H4 (cell line): Measurements from ENCODE around the gene KRT13. TPM values are rescaled to one million over a fixed set of nuclear protein-coding genes. Genes with fewer than 3 reads are reported as not detected.
"Not testable (repeated sequence)": the region's sequence is repeated elsewhere in the genome, so short reads cannot be mapped to it uniquely, and the experiment has no call there.

ENCODE experiments used
- DNase-seq: peaks from one replicate; pipeline ENCODE4 v3.0.0-alpha.2; 2015; ENCODE audit warnings: low spot score
- total RNA-seq: library from RNA; depleted of rRNA; stranded (reverse); fragments of >200 nt; shearing (Covaris generic); gene quantifications from 2 replicates; pipeline ENCODE4 v1.2.3, GENCODE V29; 2014; rRNA removed

Gene KRT13
- not detected in 2 replicates for total RNA-seq

DNA sequence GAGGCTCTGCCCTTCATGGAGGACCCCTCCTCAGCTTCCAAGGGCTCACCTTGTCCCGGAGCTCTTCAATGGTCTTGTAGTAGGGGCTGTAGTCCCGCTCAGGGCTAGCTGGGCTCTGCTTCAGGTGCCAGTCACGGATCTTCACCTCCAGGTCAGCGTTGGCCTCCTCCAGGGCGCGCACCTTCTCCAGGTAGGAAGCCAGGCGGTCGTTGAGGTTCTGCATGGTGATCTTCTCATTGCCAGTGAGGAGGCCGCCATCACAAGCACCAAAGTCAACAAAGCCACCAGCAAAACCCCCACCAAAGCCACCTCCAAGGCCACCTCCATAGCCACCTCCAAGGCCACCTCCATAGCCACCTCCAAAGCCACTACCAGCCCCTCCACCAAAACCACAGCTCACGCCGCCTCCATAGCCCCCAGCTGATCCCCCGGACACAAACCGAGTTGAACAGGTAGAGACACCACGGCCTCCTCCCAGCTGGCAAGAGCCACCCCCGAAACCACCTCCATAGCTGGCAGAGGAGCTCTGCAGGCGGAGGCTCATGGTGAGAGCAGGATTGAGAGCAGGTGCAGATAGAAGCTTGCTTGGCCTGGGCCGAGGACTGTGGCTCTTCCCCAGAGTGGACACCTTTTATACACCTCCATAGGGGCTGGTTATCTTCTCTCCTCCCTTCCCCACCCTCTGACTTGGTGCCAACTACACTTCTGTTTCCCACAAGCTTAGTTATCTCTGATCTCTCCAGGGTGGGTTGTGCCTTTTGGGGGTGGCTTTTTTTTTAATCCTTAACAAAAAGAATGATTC lies at the start of gene KRT13:
Gene KRT13 (minus strand): TSS at position 606 of the 802 bp plus-strand sequence. CDS start 62 bp downstream, at position 544.
- DNase-seq: no peak

DNA sequence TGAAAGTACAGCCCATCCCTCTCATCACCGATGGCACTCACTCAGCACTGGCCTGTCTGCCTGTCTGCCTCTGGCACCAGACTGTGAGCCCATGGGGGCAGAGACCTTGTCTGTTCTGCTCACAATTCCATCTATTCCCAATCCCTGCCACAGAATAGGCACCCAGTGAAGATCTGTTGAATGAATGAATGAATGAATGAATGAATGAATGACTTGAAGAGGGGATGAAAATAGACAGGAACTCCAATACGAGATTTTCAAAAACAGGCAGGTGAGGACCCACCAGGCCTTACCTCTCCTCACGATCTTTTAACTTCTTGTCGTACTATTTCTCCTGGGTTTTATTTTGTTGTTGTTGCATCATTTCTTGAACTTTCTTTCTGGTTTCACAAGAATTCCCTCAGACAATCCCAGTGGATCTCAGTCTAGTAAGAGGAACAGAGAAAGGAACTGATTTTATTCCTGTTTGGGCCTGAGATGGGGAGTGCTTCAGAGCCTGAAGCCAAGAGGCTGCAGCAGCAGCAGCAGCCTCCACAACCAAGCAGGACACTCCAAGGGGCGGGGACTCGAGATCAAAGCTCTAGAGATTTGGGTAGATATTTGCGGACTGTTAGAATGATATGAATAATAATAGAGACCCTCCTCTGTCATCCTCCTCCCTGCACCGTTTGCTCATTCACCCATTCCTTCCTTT lies 48.7 kb upstream of the KRT13 start:
- DNase-seq: no peak

- no peak for DNase-seq
These were observed 47.8 kb upstream of the KRT13 start for GRCh38 chr17:41553176-41553575.

DNA sequence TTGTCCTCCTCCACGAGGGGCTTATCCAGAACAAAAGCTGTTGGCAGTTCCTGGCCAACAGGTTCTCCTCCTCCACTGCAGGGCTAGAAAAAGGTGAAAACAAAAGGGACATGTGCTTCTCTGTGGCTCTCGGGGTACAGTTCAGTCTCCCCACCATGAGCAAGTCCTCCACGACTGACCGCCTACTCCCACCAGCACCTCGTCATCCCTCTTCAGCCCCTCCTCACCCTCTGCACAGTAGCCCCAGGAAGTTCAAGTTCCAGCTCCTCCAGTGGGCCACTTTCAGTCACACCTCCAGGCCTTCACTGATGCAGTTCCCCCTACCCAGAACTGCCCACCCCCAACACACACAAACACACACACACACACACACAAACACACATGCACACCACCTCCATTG lies 47.0 kb upstream of the KRT13 start:
- DNase-seq: no peak

DNA sequence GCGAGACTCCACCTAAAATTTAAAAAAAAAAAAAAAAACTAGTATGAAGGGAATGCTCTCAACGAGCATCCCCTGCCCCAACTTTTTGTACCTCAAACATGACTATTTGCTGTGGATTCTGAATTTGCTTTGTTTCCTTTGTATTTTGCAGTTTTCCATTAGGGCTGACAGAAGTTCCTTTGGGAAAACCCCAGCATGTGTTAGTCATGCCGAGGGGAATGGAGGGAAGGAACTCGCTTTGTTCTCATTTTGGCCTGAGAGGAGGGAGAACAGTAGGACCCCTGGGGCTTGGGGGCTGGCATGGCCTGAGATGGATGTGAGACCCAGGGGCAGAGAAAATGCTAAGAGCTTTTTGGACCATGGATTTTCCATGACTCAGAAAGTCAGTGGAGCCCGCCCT lies 46.0 kb upstream of the KRT13 start:
- DNase-seq: no peak

DNA sequence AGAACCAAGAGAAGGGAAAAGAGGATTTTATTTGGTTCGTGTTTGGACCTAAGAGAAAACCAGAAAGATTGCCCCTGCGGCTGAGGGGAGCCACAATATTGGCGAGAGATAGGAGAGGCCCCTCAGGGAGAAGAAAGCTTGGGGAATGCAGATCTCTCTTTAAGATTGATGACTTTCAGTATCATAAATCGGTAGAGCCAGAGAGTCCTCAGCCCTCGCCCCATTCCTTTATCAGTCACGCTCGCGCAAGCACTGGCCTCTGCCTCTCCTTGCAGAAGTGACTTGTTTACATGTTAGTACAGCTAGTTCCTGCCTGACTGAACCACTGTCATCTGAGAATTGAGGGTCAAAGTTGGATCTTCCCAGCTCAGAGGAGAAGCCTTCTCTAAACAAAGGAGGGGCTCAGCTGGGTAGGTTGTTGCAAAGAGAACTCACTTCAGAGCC lies 44.2 kb upstream of the KRT13 start:
- DNase-seq: no peak

DNA sequence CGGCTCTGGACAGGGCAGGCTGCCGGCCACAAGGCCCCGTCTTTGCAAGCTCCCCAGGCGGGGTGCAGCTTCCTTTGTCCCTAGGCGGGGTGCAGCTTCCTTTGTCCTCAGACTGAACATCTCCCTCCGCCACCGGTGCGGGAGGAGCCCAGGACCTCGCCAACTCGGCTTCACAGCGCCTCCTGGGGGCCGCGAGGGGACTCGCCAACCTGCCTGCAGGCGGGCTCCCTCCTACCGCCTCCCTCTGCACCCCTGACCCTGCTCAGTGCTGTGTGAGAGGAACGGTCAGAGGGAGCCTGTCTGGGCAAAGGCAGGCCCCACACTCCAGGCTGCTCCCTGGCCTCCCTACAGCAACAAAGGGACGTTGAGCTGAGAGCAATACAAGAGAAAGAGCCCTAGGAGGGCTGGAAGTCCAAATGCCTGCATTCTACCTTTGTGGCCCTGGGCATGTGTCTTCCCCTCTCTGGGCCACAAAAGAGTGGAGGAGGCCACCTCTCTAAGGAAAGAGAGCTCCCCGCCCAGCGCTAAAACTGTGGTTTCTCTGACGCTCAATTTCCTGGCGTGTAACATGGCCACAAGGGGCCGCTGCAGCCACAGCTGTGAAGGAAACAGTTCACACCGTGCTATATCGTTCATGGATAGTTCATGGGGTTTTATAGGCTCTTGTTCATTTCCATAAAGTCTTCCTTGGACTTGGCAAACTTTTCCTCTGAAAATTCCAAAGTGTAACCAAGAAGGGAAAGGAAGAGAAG lies 43.6 kb upstream of the KRT13 start:
- DNase-seq: peak; percentile 88

GRCh38 chr17:41547921-41548843 lies 42.8 kb upstream of the KRT13 start:
- peak; percentile 98 for DNase-seq

GRCh38 chr17:41547378-41547841 lies 42.0 kb upstream of the KRT13 start:
- DNase-seq: peak; percentile 74

DNA sequence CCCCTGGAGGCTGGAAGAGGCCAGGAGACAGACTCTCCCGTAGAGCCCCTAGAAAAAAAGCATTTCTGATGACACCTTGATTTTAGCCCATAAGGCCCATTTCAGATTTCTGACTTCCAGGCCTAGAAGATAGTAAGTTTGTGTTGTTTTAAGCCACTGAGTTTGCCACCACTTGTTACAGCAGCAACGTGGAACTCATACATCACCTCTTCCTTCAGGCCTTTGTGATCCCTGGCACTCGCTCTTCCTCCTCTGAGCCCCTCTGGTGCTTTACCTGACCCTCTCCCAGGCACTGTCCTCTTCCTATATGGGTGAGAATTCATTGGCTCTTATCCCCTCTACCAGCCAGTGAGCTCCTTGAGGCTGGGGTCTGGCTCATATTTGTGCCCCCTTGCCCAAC lies 41.4 kb upstream of the KRT13 start:
- no peak for DNase-seq

DNA sequence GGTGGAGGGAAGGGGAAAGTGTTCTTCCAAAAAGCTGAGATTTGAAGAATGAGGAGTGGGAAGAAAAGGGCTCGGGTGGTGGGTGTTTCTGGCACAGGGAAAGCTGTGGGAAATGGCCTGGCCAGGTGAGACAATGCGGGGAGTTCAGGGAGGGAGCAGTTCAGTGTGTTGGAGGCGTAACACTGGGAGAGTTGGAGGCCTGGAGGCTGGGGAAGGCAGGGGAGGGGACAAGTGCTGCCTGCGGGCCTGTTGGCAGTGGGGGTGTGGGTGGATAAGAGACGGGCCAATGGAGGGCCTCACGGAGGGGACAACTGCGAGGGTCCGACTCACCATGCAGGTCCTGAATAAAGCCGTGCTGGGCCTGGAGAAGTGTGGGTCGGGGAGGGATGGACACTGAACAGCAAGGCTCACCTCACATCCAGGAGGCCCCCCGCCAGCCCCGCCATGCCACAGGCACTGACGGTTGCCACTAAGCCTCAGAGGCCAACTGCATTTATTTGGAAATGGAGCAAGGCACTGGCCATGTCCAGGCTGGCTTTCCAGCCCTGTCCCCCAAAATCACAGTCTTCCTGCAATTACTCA lies 40.5 kb upstream of the KRT13 start:
- DNase-seq: no peak

DNA sequence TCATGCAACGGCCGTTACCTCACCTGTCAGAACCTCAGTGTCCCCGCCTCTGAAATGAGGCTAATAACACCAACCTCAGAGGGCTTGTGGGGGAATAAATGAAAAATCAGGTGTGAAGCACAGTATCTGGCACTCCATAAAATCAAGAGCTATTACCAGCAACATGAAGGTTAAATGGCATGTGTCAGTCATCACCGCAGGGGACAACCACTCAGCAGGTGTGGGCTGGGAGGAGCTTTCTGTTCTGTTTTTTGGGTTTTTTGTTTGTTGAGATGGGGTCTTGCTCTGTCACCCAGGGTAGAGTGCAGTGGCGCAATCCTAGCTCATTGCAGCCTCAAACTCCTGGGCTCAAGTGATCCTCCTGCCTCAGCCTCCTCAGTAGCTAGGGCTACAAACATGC lies 39.5 kb upstream of the KRT13 start:
- no peak for DNase-seq

- DNase-seq: no peak
These were observed 39.1 kb upstream of the KRT13 start for GRCh38 chr17:41544491-41544892.

DNA sequence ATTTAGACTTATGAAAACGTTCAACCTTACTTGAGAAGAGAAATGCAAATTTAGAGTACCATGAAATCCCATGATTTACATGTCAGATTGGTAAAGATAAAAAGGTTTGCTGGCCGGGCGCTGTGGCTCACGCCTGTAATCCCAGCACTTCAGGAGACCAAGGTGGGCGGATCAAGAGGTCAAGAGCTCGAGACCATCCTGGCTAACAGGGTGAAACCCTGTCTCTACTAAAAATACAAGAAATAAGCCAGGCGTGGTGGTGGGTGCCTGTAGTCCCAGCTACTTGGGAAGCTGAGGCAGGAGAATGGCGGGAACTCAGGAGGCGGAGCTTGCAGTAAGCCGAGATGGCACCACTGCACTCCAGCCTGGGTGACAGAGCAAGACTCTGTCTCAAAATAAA lies 37.4 kb upstream of the KRT13 start:
- DNase-seq: not testable (repeated sequence)

DNA sequence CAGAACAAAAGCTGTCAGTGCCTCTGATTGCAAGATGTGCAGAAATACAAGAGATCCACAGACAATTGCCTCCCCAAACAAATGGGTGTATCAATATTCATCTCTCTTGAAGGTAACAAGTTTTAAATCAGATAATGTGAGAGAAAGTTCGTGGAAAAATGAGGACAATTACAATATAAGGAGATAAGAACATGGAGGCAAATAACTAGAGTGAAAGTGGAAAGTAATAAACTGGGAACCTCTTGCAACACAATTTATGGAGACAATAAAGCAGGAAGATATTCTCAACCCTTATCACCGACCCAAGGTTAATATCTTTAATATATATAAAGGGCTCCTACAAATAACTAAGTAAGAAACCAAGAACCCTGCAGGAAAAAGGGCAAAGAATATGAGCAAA lies 36.9 kb upstream of the KRT13 start:
- no peak for DNase-seq

DNA sequence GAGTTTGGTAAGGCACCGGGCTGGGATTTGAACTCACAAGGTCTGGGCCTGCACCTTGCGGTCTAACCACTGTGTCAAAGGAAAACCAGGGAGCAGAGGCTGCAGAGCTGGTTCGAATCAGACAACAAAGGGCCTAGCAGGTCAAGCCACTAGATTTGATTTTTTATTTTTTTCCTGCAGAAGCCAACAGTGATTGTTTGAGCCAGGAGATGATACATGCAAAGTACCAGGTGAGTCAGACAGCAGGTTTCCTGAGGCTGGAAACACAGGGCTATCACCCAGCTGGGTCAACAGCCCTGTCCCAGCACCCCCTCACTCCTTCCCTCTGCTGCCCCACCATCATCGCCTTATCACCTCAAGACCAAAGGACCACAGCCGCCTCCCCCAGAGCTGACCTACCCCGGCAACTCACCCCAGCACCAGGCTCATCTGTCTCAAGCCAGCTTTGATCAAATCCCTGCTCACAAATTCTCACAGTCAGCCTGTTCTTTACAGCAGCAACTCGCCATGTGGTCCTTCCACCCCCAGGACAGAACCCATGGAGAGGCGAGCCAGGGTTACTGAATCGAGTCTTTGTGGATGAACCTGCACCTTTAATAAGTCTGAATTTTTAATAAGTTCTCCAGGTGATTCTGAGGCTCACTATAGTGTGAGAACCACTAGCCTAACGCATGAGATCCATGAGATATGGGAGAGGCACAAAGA lies 35.7 kb upstream of the KRT13 start:
- DNase-seq: no peak

GRCh38 chr17:41539979-41540701 lies 34.7 kb upstream of the KRT13 start:
- no peak for DNase-seq

DNA sequence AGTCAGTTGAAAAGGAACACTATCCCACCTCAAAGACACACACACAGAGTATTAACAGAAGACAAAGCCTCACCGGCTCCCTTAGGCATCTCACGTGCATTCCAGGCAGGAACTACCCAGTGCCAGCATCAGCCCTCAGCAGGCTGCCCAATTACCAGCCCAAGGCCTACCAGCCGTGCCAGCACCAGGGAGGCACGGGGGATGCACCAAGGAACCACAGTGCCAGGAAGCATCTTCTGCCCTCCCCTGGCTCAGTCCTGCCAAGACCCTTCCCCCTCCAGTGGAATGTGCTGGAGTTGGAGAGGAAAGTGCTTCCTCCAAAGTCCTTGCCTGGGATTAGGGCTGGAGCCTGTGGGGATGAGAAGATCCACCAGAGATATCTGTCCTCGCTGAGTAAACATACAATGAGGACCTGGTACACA lies 33.7 kb upstream of the KRT13 start:
- peak; percentile 67 for DNase-seq

DNA sequence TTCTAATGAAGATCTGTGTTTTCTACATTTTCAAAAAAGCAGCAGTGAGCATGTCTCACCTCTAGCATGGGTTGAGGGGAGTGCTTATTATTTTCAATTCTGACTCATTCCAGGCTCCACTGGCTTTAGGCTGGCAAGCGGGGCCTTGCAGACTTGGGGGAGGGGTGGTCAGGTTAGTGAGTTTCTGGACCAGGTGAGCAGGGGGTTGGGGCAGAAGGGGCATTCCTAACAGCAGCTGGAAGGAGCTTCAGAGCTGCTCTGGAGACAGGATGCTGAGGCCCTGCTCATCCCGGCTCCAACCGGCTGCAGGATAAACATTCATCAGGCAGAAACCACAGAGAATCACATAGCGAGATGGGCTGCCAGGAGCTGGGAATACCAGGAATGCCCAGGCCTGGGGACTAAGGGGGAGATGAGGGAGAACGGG lies 33.2 kb upstream of the KRT13 start:
- DNase-seq: peak; percentile 64
